Activated T-cell treated with anti-CD3 and anti-CD28 coated beads, Interleukin-2, amount 50 U/mL, for 72 hours (primary cell): ENCODE results near the gene SLC19A1. TPM values are rescaled to one million over a fixed set of nuclear protein-coding genes. Genes with fewer than 3 reads are reported as not detected.

Experiments
- ATAC-seq, 2 donors: fragments of 150-1000 bp; cut with Tn5 transposase; replicated peaks in 1 of 2; 2 replicates each; pipeline ENCODE4 v1.10.0; 2021; ENCODE audit warnings: moderate library complexity in 2 of 2, mild to moderate bottlenecking in 1 of 2
- DNase-seq, 2 donors: peaks; one replicate each; pipeline ENCODE4 v3.0.0; 2021 to 2022; ENCODE audit warnings: mixed read lengths in 1 of 2
- H3K27ac Mint-ChIP-seq: one replicate; pipeline ENCODE4 v1.8.0; 2022; ENCODE audit warnings: mild to moderate bottlenecking, moderate library complexity, mixed read lengths
- H3K27me3 Mint-ChIP-seq: one replicate; pipeline ENCODE4 v1.8.0; 2022; ENCODE audit warnings: low read depth, mixed read lengths
- H3K36me3 Mint-ChIP-seq, 2 donors: one replicate each; pipeline ENCODE4 v1.8.0; 2022; ENCODE audit warnings: mixed read lengths in 2 of 2, mild to moderate bottlenecking in 1 of 2; ENCODE audit not compliant: insufficient read depth in 2 of 2
- H3K4me1 Mint-ChIP-seq: one replicate; pipeline ENCODE4 v1.8.0; 2022; ENCODE audit warnings: low read depth, mixed read lengths
- H3K4me3 Mint-ChIP-seq, 2 donors: one replicate each; pipeline ENCODE4 v1.8.0; 2022; ENCODE audit warnings: mild to moderate bottlenecking in 2 of 2, mixed read lengths in 2 of 2, moderate library complexity in 2 of 2
- H3K9me3 Mint-ChIP-seq, 2 donors: one replicate each; pipeline ENCODE4 v1.8.0; 2022; ENCODE audit warnings: mixed read lengths in 2 of 2
- total RNA-seq, 2 donors: library from RNA; stranded (reverse); gene quantifications; one replicate each; pipeline ENCODE4 v1.2.3, GENCODE V29; 2022

Gene SLC19A1
- total RNA-seq, 2 donors from 2014 or later = 30.4 to 40.1 TPM

DNA sequence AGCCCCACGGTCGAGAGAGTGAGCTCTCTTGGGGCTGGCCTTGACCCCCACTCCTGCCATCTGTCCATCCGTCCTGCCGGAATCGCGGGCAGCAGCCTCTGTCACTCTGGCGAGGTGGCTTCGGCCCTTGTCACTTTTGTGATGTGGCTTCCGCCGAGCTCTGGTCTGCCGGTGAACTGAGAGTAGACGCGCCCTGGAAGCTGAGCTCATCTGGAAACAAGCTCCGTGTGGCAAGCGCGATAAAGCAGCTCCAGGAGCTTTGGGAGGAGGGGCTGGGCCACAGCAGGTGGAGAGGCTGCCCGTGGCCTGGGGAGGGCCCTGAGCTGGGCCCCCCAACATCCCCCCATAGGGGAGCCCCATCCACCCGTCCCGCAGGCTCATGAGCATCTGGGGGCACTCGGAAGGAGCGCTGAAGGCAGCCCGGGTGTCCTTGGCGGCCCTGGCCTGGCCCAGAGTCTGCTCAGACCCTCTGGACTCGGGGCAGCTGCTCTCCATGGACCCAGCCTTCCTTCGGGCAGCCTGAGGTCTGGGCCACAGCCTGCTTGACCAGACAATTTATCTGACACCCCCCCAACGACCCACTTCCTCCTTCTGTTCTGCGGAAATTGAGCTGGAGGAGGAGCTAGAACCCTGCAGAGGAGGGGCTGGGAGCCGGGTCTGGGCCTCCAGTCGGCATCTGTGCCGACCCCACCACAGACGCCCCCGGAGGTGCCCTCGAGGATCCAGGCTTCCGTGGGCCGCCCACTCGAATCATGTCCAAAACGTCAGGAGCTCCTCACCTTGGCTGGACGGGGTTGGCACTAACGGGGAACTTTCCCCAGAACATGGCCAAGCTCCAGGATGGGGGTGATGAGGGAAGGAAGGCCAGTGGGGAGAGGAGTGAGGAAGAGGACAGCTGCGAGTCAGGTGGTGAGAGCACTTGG is 59.1 kb downstream of the SLC19A1 start:
- peaks cover 18% of the 10 kb centered on the region for H3K4me1 Mint-ChIP-seq
- H3K27ac Mint-ChIP-seq = peak overlapping the region; percentile 45
- peaks cover 0 to 4% of the 10 kb centered on the region in 2 donors for H3K36me3 Mint-ChIP-seq
- DNase-seq = peak; percentile 39 to 69
- peaks cover 0 to 4% of the 10 kb centered on the region in 2 donors for H3K9me3 Mint-ChIP-seq
- peak overlapping the region; percentile 63 to 76 for H3K4me3 Mint-ChIP-seq
- peak; percentile 45 to 66 for ATAC-seq
- no peaks in the 10 kb centered on the region for H3K27me3 Mint-ChIP-seq

GRCh38 chr21:45481977-45482898 is 60.0 kb downstream of the SLC19A1 start:
- H3K4me3 Mint-ChIP-seq = peak overlapping the region; percentile 63 to 76
- peaks cover 0 to 4% of the 10 kb centered on the region in 2 donors for H3K9me3 Mint-ChIP-seq
- ATAC-seq = no peak
- H3K36me3 Mint-ChIP-seq = peaks cover 0 to 4% of the 10 kb centered on the region in 2 donors
- H3K27ac Mint-ChIP-seq = peak overlapping the region; percentile 45
- no peak for DNase-seq
- H3K27me3 Mint-ChIP-seq = no peaks in the 10 kb centered on the region
- peaks cover 22% of the 10 kb centered on the region for H3K4me1 Mint-ChIP-seq

- Mint-ChIP-seq H3K27me3 (no peaks in the 10 kb centered on the region), H3K9me3 (peaks cover 0 to 4% of the 10 kb centered on the region in 2 donors), H3K4me1 (peaks cover 24% of the 10 kb centered on the region), H3K27ac (no peak overlapping the region), H3K4me3 (no peak overlapping the region), H3K36me3 (peaks cover 0 to 4% of the 10 kb centered on the region in 2 donors)
- DNase-seq (no peak), ATAC-seq (no peak)
Observed at GRCh38 chr21:45481566-45481965, 60.7 kb downstream of the SLC19A1 start.

DNA sequence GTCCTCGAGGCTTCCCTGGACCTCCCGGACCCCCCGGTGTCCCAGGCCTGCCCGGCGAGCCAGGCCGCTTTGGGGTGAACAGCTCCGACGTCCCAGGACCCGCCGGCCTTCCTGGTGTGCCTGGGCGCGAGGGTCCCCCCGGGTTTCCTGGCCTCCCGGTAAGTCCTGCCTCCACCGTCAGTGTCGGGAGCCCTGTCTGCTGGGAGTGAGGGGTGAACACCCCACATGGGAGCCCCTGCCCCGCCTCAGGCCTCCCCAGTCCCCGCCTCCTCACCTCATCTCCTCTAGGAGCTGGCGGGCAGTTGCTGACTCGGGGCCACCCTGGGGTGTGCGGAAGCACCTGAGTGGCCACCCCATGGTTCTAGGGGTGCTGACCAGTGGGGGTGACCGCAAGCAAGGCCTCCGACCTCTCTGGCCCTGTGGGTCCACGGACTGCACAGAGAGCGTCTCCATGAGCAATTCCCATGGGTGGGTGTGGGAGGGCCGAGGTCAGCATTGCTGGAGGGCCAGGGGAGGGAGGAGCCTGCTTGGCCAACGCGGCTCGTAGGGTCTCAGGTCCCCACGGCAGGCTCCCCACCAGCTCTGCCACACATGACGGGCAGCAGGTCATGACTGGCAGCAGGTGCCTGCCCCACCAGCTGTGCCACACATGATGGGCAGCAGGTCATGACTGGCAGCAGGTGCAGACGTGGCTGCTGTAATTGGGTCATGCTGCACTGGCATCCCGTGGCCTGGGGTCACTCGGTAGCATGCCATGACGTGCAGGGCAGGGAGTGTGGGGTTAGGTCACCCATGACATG is 61.3 kb downstream of the SLC19A1 start:
- Mint-ChIP-seq H3K27ac (no peak overlapping the region), H3K4me1 (peaks cover 27% of the 10 kb centered on the region), H3K36me3 (peaks cover 0 to 4% of the 10 kb centered on the region in 2 donors), H3K27me3 (no peaks in the 10 kb centered on the region), H3K9me3 (peaks cover 0 to 4% of the 10 kb centered on the region in 2 donors), H3K4me3 (no peak overlapping the region)
- DNase-seq = no peak
- ATAC-seq = no peak

- Mint-ChIP-seq H3K27ac (no peak overlapping the region), H3K27me3 (no peaks in the 10 kb centered on the region), H3K4me1 (peaks cover 27% of the 10 kb centered on the region), H3K9me3 (peaks cover 0 to 4% of the 10 kb centered on the region in 2 donors), H3K36me3 (peaks cover 0 to 4% of the 10 kb centered on the region in 2 donors), H3K4me3 (peak overlapping the region; percentile 2 to 13)
- DNase-seq (no peak), ATAC-seq (no peak)
Observed at GRCh38 chr21:45479691-45480675, 62.3 kb downstream of the SLC19A1 start.

- Mint-ChIP-seq H3K27me3 (no peaks in the 10 kb centered on the region), H3K4me1 (peaks cover 27% of the 10 kb centered on the region), H3K9me3 (peaks cover 3 to 4% of the 10 kb centered on the region in 2 donors), H3K27ac (peak overlapping the region; percentile 86), H3K4me3 (peak overlapping the region; percentile 87 to 94), H3K36me3 (peaks cover 1 to 2% of the 10 kb centered on the region in 2 donors)
- ATAC-seq (no peak), DNase-seq (no peak)
Observed at GRCh38 chr21:45478816-45479669, 63.2 kb downstream of the SLC19A1 start.

DNA sequence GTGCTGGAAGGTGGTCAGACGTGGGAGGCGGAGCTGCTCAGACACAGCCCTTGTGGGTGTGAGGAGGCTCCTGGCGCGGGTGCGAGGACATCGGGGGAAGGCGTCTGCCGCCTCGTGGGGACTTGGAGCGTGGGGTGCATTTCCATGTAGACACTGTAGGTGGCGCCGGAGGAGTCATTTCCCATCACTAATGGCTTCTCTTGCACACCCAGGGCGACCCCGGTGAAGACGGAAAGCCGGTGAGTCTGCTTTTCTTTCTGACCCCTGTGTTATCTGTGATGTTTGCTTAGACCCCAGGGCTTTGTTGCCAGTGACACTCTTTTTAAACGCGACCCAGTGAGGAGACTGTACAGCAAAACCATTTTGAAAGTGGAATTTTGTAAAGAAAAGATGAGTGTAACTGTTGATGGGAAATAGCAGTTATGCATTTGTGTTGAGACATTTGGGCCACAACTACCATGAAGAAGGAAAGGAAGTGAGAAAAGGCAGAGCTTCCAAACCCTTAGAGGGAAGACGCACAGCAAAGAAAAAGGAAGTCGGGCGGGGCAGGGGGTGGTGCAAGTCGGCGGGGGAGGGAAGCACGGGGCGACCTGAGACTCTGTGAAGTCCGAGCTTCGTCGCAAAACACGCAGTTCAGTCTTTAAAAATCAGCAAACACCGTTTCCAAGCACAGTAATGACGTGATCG is 64.0 kb downstream of the SLC19A1 start:
- Mint-ChIP-seq H3K9me3 (peaks cover 3% of the 10 kb centered on the region in 2 donors), H3K36me3 (peaks cover 0 to 1% of the 10 kb centered on the region in 2 donors), H3K4me3 (peak overlapping the region; percentile 87 to 94), H3K27ac (peak overlapping the region; percentile 86), H3K4me1 (peaks cover 27% of the 10 kb centered on the region), H3K27me3 (no peaks in the 10 kb centered on the region)
- peak; percentile 73 to 80 for ATAC-seq
- DNase-seq = peak; percentile 82 to 86

DNA sequence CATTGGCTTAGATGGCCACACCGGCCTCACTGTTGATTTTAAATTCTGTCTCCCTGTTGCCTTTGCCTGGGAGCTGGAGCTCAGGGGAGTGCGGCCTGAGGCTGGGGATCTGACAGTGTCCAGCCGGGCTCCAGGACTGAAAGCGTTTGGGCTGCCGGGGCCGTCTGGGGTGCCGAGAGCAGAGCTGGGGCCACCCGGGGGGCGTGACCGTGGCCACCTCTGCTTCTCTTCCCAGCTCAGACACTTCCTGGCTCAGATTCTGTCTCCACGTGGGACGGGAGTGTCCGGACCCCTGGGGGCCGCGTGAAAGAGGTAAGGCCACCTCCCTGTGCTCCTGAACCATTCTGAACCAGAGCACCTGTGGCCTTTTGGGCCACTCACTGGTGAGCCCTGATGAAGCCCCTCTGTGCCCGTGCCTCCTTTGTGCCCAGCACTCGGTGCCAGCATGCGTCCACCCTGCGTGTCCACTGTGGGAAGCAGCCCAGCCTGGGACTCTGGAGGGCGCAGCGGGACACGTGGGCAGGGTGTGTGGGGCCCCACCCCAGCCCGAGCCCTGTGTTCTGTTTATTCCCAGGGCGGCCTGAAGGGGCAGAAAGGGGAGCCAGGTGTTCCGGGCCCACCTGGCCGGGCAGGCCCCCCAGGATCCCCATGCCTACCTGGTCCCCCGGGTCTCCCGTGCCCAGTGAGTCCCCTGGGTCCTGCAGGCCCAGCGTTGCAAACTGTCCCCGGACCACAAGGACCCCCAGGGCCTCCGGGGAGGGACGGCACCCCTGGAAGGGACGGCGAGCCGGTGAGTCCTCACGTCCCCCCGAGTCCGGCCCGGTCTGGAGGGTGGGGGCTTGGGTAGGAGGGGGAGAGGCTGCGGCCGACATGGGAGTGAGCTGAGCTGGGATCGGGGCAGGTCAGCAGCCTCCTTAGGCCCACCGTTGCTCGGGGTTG is 64.8 kb downstream of the SLC19A1 start:
- Mint-ChIP-seq H3K4me3 (peak overlapping the region; percentile 87 to 94), H3K27ac (peak overlapping the region; percentile 86), H3K4me1 (peaks cover 22% of the 10 kb centered on the region), H3K9me3 (peaks cover 3% of the 10 kb centered on the region in 2 donors), H3K27me3 (no peaks in the 10 kb centered on the region), H3K36me3 (peaks cover 0 to 1% of the 10 kb centered on the region in 2 donors)
- no peak for DNase-seq
- ATAC-seq = no peak

GRCh38 chr21:45476582-45476981 is 65.7 kb downstream of the SLC19A1 start:
- H3K27ac Mint-ChIP-seq = no peak overlapping the region
- peaks cover 0 to 1% of the 10 kb centered on the region in 2 donors for H3K36me3 Mint-ChIP-seq
- ATAC-seq = no peak
- peaks cover 3% of the 10 kb centered on the region in 2 donors for H3K9me3 Mint-ChIP-seq
- no peak overlapping the region for H3K4me3 Mint-ChIP-seq
- H3K4me1 Mint-ChIP-seq = peaks cover 22% of the 10 kb centered on the region
- no peaks in the 10 kb centered on the region for H3K27me3 Mint-ChIP-seq
- DNase-seq = no peak
